ENCODE data around the gene DHRS2.

GRCh38 chr14:23624830-23625404 lies 11.2 kb upstream of the DHRS2 start:
- no peak for TF ChIP-seq CTCF (IDR thresholded peaks at IDR 0.05)
- no peak for TF ChIP-seq POLR2A (IDR thresholded peaks at IDR 0.05)

Data from right lobe of liver (tissue), 4 donors.